ENCODE data around the gene FXYD7.

- TF ChIP-seq CTCF (conservative IDR thresholded peaks at IDR 0.05) = no peak
- no peak for TF ChIP-seq ZFX (IDR thresholded peaks at IDR 0.05)
These were observed 22.2 kb upstream of the FXYD7 start for GRCh38 chr19:35120898-35121297.

Measured in C4-2B (cell line).